Left ventricle myocardium inferior (tissue), 1 donor: ENCODE results near the gene ZNF202. TPM values are rescaled to one million over a fixed set of nuclear protein-coding genes. Genes with fewer than 3 reads are reported as not detected.

ENCODE experiments used
- DNase-seq: peaks from one replicate; pipeline ENCODE4 v3.0.0-alpha.2; 2020
- H3K27ac ChIP-seq: fragments of 200-600 bp; replicated peaks from 2 replicates; pipeline ENCODE4 v1.8.0; 2021
- H3K27me3 ChIP-seq: fragments of 200-600 bp; 2 replicates; pipeline ENCODE4 v1.8.0; 2021; ENCODE audit warnings: low read depth
- H3K36me3 ChIP-seq: fragments of 200-600 bp; 2 replicates; pipeline ENCODE4 v1.8.0; 2021
- H3K4me1 ChIP-seq: fragments of 200-600 bp; 2 replicates; pipeline ENCODE4 v1.8.0; 2021
- H3K4me3 ChIP-seq: fragments of 200-600 bp; 2 replicates; pipeline ENCODE4 v1.8.0; 2021; ENCODE audit warnings: mild to moderate bottlenecking, moderate library complexity
- H3K9me3 ChIP-seq: fragments of 200-600 bp; replicated peaks from 2 replicates; pipeline ENCODE4 v1.8.0; 2021
- CTCF ChIP-seq: fragments of 200-600 bp; IDR thresholded peaks from 2 replicates; pipeline ENCODE4 v1.8.0; 2021; ENCODE audit warnings: antibody characterized with exemption, mild to moderate bottlenecking, borderline replicate concordance
- intact Hi-C: fragments of 100-400 bp; cut with micrococcal nuclease; formaldehyde crosslinking; loops from one replicate; pipeline ENCODE4 v1.11.0; 2022
- total RNA-seq: library from RNA; stranded (reverse); fragmentation: NEBNext Ultra II Directional; extraction: Animal tissue kit (Norgen Biotek cat#: 25700); gene quantifications from one replicate; pipeline ENCODE4 v1.2.1, GENCODE V29; 2021
- donor health status: DM: no; HTN: yes; CAD: no; lungs with severe emphysema.

The ZNF202 gene
- total RNA-seq, 1 donor from 2014 or later = 6.0 TPM

GRCh38 chr11:123773959-123774358 is 32.5 kb upstream of the ZNF202 start:
- no peaks in the 10 kb centered on the region for H3K4me1 ChIP-seq
- no peak overlapping the region for H3K4me3 ChIP-seq
- H3K27ac ChIP-seq = no peak overlapping the region
- intact Hi-C loops = no loop called here
- H3K27me3 ChIP-seq = no peaks in the 10 kb centered on the region
- no peaks in the 10 kb centered on the region for H3K36me3 ChIP-seq
- no peak for DNase-seq
- no peak for TF ChIP-seq CTCF
- no peaks in the 10 kb centered on the region for H3K9me3 ChIP-seq

GRCh38 chr11:123773026-123773425 is 31.6 kb upstream of the ZNF202 start:
- no peaks in the 10 kb centered on the region for H3K9me3 ChIP-seq
- no peak overlapping the region for H3K4me3 ChIP-seq
- H3K27ac ChIP-seq = no peak overlapping the region
- no peaks in the 10 kb centered on the region for H3K36me3 ChIP-seq
- TF ChIP-seq CTCF = no peak
- intact Hi-C loops = no loop called here
- DNase-seq = no peak
- H3K4me1 ChIP-seq = no peaks in the 10 kb centered on the region
- no peaks in the 10 kb centered on the region for H3K27me3 ChIP-seq

GRCh38 chr11:123771664-123772063 is 30.2 kb upstream of the ZNF202 start:
- Histone ChIP-seq H3K27ac (no peak overlapping the region), H3K4me1 (no peaks in the 10 kb centered on the region), H3K4me3 (no peak overlapping the region), H3K36me3 (no peaks in the 10 kb centered on the region), H3K9me3 (no peaks in the 10 kb centered on the region), H3K27me3 (no peaks in the 10 kb centered on the region)
- TF ChIP-seq CTCF = no peak
- intact Hi-C loops = no loop called here
- no peak for DNase-seq

- Histone ChIP-seq H3K36me3 (no peaks in the 10 kb centered on the region), H3K4me1 (no peaks in the 10 kb centered on the region), H3K27me3 (no peaks in the 10 kb centered on the region), H3K27ac (no peak overlapping the region), H3K4me3 (no peak overlapping the region), H3K9me3 (no peaks in the 10 kb centered on the region)
- intact Hi-C loops = no loop called here
- no peak for TF ChIP-seq CTCF
- DNase-seq = no peak
Measured at GRCh38 chr11:123770712-123771111, 29.3 kb upstream of the ZNF202 start.

- no peak for TF ChIP-seq CTCF
Measured at GRCh38 chr11:123765601-123766000, 24.1 kb upstream of the ZNF202 start.

GRCh38 chr11:123762422-123762821 is 21.0 kb upstream of the ZNF202 start:
- Histone ChIP-seq H3K36me3 (no peaks in the 10 kb centered on the region), H3K4me1 (no peaks in the 10 kb centered on the region), H3K27ac (no peak overlapping the region), H3K9me3 (peaks cover 33% of the 10 kb centered on the region), H3K4me3 (no peak overlapping the region), H3K27me3 (no peaks in the 10 kb centered on the region)
- TF ChIP-seq CTCF = no peak
- intact Hi-C loops = no loop called here
- DNase-seq = no peak

More at GRCh38 chr11:123765601-123766000, 24.1 kb upstream of the ZNF202 start:
- peaks cover 33% of the 10 kb centered on the region for H3K9me3 ChIP-seq
- no peak overlapping the region for H3K27ac ChIP-seq
- no peak overlapping the region for H3K4me3 ChIP-seq
- H3K27me3 ChIP-seq = no peaks in the 10 kb centered on the region
- no peaks in the 10 kb centered on the region for H3K4me1 ChIP-seq
- intact Hi-C loops = no loop called here
- no peaks in the 10 kb centered on the region for H3K36me3 ChIP-seq
- no peak for DNase-seq
